ENCODE data around the gene RAB26. TPM values are rescaled to one million over a fixed set of nuclear protein-coding genes. Genes with fewer than 3 reads are reported as not detected.
"Not testable (repeated sequence)": the region's sequence is repeated elsewhere in the genome, so short reads cannot be mapped to it uniquely, and the experiment has no call there.

The RAB26 gene, protein sequence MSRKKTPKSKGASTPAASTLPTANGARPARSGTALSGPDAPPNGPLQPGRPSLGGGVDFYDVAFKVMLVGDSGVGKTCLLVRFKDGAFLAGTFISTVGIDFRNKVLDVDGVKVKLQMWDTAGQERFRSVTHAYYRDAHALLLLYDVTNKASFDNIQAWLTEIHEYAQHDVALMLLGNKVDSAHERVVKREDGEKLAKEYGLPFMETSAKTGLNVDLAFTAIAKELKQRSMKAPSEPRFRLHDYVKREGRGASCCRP
- total RNA-seq = not detected

DNA sequence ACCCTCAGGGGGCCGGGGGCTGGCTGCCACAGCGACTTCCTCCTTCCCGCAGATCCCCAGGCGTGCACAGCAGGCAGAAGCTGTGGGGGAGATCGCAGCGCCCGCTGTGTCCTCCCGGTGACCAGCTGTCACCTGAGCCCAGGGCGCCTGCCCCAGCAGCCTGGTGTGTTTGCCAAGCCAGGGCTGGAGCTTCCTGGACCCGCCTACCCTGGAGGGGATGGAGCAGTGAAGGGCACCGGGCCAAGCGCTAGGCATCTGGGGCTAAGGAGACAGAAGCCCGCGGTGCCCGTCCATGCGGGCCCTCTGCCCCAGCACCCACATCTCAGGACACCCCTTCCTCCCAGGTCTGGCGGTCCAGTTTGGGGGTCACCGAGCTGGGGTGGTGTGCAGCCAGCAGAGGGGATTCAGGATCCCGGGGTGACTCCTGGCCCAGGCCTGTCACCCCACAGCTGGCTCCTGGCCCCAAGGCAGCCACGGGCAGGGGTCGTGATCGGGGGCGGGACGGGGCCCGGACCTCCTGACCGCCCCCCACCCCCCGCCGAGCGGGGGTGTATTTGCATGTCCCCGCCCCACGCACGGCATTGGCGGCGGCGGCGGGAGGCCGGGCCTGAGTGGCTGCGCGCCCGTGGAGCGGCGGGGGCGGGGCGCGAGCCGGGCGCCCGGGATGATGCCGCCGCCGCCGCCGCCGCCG lies at the start of gene RAB26:
Gene RAB26, plus strand, starts transcription at position 645 of the 691 bp plus-strand sequence. CDS start 159 bp downstream, outside the sequence.
- DNase-seq (ENCODE audit: extremely low spot score) = no peak
- Histone ChIP-seq H3K27ac (replicated peaks in 1 of 4) (peak within 1 kb of the TSS; percentile 70 to 82 (median 78)), H3K4me1 (peaks cover 47 to 56% (median 55%) of the 10 kb centered on the region in 4 donors), H3K27me3 (no peaks in the 10 kb centered on the region), H3K36me3 (peaks cover 0 to 12% (median 7%) of the 10 kb centered on the region in 4 donors), H3K4me3 (peak within 1 kb of the TSS; percentile 53 to 63 (median 55)), H3K9me3 (no peaks in the 10 kb centered on the region)
- TF ChIP-seq POLR2A (IDR thresholded peaks at IDR 0.05; ENCODE audit: low read depth) (no peak), POLR2AphosphoS5 (IDR thresholded peaks at IDR 0.05) (peak; percentile 26 to 50)
- intact Hi-C loops (cut with DNase I) = no loop called here
- no CpG with 5 or more reads among the region's 55 CpGs for WGBS

DNA sequence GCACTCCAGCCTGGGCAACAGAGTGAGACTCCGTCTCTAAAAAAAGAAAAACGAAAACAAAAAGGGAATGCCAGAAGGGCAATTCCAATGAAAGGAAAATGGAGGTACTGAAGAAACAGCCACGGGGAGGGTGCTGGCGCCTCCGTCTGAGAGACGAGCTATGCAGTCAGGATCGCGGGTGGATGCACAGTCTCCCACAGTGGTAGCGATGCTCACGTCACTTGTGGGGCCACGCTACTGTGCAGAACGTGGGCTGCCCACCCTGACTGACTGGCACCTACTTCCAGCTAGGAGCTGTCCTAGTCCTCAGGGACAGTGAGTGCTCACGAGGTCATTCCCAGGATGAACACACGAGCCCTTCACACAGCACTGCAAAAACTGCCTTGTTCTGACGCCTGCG lies 46.8 kb upstream of the RAB26 start:
- H3K9me3 ChIP-seq; H3K4me3 ChIP-seq; H3K27ac ChIP-seq (replicated peaks in 1 of 4); H3K4me1 ChIP-seq; H3K27me3 ChIP-seq; DNase-seq (ENCODE audit: extremely low spot score): not testable (repeated sequence)
- peaks cover 66 to 92% (median 79%) of the 10 kb centered on the region in 4 donors for H3K36me3 ChIP-seq
- 80% methylated on average over 12 of the region's 16 CpGs for WGBS
- intact Hi-C loops (cut with DNase I) = loop anchor here (2.0 kb wide), 1 partner anchor 23 kb away; no protein-coding TSS in a partner anchor

DNA sequence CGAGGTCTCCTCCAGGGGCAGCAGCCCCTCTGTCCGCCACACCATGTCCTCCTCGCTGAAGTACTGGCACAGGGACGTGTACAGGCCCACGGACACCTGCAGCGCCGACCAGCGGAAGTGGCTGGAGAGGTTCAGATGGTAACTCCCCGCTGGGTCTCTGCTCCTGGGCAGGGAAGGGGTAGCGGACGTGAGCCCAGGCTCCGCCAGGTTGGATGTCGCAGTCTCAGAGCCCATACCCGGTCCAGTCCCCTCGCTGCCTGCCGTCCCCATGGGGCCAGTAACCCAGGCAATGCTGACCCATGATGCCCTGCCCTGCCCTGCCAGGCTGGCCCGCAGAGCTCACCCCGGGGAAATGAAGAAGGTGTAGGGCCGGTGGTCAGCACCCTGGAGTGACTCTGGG lies 46.0 kb upstream of the RAB26 start:
- Histone ChIP-seq H3K4me1 (peaks cover 0 to 4% (median 0%) of the 10 kb centered on the region in 4 donors), H3K36me3 (peaks cover 67 to 92% (median 78%) of the 10 kb centered on the region in 4 donors), H3K4me3 (no peak overlapping the region), H3K27me3 (no peaks in the 10 kb centered on the region), H3K9me3 (no peaks in the 10 kb centered on the region), H3K27ac (replicated peaks in 1 of 4) (no peak overlapping the region)
- TF ChIP-seq POLR2A (IDR thresholded peaks at IDR 0.05; ENCODE audit: low read depth) = no peak
- no peak for TF ChIP-seq POLR2AphosphoS5 (IDR thresholded peaks at IDR 0.05)
- TF ChIP-seq, protein P1, sequence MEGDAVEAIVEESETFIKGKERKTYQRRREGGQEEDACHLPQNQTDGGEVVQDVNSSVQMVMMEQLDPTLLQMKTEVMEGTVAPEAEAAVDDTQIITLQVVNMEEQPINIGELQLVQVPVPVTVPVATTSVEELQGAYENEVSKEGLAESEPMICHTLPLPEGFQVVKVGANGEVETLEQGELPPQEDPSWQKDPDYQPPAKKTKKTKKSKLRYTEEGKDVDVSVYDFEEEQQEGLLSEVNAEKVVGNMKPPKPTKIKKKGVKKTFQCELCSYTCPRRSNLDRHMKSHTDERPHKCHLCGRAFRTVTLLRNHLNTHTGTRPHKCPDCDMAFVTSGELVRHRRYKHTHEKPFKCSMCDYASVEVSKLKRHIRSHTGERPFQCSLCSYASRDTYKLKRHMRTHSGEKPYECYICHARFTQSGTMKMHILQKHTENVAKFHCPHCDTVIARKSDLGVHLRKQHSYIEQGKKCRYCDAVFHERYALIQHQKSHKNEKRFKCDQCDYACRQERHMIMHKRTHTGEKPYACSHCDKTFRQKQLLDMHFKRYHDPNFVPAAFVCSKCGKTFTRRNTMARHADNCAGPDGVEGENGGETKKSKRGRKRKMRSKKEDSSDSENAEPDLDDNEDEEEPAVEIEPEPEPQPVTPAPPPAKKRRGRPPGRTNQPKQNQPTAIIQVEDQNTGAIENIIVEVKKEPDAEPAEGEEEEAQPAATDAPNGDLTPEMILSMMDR (IDR thresholded peaks at IDR 0.05) = no peak
- TF ChIP-seq EP300 (IDR thresholded peaks at IDR 0.05) = no peak
- DNase-seq (ENCODE audit: extremely low spot score) = no peak
- intact Hi-C loops (cut with DNase I) = no loop called here
- 89% methylated on average over 14 of the region's 19 CpGs for WGBS

DNA sequence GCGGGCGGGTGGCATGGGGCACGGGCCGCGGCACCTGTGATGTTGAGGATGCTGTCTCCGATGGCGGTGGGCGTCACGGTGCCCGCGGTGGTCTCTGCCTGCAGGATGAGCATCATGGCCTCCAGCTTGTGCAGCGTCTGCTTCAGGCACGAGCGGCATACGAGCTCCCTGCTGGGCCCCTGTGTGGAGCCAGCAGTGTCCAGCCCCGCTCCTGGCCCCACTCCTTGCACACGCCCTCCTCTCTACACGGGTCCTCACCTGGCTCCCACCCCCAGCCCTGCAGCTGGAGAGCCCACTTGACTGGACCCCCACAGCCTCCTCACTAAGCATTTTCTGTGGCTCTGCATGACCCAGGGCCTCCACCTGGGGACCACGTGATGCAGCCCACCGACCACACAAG lies 44.0 kb upstream of the RAB26 start:
- no CpG with 5 or more reads among the region's 20 CpGs for WGBS
- H3K9me3 ChIP-seq; H3K4me3 ChIP-seq; H3K27ac ChIP-seq (replicated peaks in 1 of 4); H3K4me1 ChIP-seq; H3K27me3 ChIP-seq; DNase-seq (ENCODE audit: extremely low spot score); intact Hi-C loops (cut with DNase I): not testable (repeated sequence)
- H3K36me3 ChIP-seq = peaks cover 71 to 94% (median 84%) of the 10 kb centered on the region in 4 donors

DNA sequence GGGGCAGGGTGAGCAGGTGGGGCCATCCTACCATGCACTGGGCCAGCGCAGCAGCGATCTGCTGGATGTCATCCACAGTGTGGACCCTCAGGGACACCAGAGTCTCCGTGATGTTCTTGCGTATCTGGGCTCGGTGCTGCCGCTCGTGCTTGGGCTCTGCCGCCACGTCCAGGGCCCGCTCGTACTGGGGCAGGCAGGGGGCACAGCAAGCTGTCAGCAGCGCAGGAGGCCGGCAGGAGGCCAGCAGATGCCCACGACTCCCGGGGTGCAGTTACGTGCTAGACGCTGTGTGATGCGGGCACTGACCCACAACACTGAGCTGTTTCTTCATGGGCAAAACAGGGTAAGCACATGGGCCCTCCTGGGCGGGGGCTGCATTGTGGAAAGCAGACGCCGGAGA lies 43.1 kb upstream of the RAB26 start:
- H3K9me3 ChIP-seq; H3K4me1 ChIP-seq; intact Hi-C loops (cut with DNase I); DNase-seq (ENCODE audit: extremely low spot score); H3K27me3 ChIP-seq; H3K4me3 ChIP-seq: not testable (repeated sequence)
- H3K27ac ChIP-seq (replicated peaks in 1 of 4) = peak overlapping the region in 3 of 4 donors; percentile 19 to 49 (median 30)
- 95% methylated on average over 10 of the region's 21 CpGs for WGBS
- peaks cover 65 to 94% (median 83%) of the 10 kb centered on the region in 4 donors for H3K36me3 ChIP-seq

DNA sequence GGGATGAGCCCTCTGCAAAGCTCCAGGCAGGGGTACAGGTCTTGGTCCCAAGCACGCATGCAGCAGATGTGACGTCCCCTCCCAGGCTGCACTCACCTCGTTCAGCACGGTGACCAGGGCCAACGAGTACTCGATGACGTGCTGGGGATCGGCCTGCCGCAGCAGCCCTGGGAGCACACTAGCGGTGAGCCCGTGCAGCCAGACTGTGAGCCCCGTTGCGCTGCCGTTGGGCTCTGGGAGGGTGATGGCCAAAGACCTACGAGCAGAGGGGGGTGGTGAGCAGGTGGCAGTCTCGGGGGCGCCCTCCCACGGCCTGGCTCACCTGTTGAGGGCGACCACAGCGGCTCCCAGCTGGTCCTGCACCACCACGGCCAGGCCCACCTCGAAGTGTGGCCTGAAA lies 42.7 kb upstream of the RAB26 start:
- 77% methylated on average over 12 of the region's 22 CpGs for WGBS
- intact Hi-C loops (cut with DNase I); H3K4me1 ChIP-seq; H3K27me3 ChIP-seq; H3K9me3 ChIP-seq; H3K27ac ChIP-seq (replicated peaks in 1 of 4); DNase-seq (ENCODE audit: extremely low spot score); H3K4me3 ChIP-seq: not testable (repeated sequence)
- peaks cover 66 to 94% (median 83%) of the 10 kb centered on the region in 4 donors for H3K36me3 ChIP-seq

DNA sequence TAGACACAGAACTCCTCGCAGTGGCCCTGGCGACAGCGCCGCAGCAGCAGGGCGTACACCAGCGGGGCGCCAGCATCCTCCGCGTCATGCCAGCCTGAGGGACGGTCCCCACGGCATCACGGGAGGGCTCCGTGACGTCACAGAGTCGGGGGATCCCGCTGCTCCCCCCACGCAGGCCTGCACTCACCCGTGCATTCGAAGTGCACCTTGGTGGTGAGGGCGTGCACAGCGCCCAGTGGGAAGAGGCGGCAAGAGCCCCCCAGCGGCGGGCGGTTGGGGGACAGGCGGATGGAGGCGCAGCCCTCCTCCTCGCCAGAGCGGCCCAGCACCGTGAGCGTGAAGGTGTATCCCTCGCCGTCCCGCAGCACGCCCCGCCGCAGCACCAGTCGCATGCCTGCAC lies 42.2 kb upstream of the RAB26 start:
- H3K27me3 ChIP-seq; H3K27ac ChIP-seq (replicated peaks in 1 of 4); intact Hi-C loops (cut with DNase I); H3K4me3 ChIP-seq; H3K4me1 ChIP-seq; H3K9me3 ChIP-seq; DNase-seq (ENCODE audit: extremely low spot score): not testable (repeated sequence)
- 82% methylated on average over 11 of the region's 38 CpGs for WGBS
- H3K36me3 ChIP-seq = peaks cover 66 to 94% (median 83%) of the 10 kb centered on the region in 4 donors

DNA sequence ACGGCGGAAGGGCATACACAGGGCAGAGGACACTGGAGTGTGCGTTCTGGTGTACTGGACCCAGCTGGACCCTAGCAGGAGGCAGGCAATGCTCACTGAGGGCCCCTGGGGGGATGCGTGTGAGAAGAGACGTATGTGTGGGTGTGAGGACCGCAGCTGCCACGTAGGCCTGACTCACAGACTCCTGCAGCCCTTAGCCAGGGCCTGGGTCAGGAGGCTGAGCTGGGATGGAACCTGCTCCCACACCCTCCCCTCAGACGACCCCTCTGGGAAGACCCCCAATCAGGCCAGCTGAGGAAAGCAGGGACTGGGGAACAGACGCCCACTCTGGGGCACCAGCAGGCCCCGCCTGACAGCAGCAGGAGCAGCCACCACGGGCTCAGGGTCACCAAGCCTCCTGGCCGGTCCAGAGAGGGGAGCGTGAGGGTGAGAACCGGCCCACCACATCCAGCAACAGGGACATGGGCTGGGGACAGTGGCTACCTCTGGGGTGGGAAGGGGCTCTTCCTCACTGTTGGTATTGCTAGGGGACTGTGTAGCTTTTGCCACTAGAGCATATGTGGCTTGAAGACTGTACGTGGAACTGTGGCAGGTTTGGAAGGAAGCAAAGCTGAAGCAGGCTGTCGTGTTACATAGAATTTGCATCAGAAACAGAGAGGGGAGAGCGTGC lies 41.2 kb upstream of the RAB26 start:
- H3K36me3 ChIP-seq = peaks cover 70 to 94% (median 87%) of the 10 kb centered on the region in 4 donors
- DNase-seq (ENCODE audit: extremely low spot score) = not testable (repeated sequence)

DNA sequence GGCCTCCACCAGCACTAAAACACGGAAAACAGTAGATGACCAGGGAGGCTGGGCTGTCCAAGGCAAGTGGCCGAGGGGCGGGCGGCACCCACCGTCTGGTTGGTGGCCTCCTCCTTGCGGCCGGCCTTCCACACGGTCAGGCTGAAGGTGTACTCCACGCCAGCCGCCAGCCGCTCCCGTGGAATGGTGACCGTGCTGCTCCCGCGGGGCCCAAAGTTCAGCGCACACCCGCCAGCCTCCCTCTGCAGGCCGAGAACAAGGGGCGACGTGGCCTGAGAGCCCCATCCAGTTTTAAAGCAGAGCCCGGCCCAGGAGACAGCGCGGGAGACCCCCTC lies 40.7 kb upstream of the RAB26 start:
- DNase-seq (ENCODE audit: extremely low spot score); intact Hi-C loops (cut with DNase I): not testable (repeated sequence)

More for the DNA sequence above, 41.2 kb upstream of the RAB26 start:
- H3K4me3 ChIP-seq; H3K4me1 ChIP-seq; intact Hi-C loops (cut with DNase I); H3K9me3 ChIP-seq; H3K27me3 ChIP-seq: not testable (repeated sequence)
- 93% methylated on average over 5 of the region's 17 CpGs for WGBS
- peak overlapping the region in 2 of 4 donors; percentile 23 to 28 for H3K27ac ChIP-seq (replicated peaks in 1 of 4)

DNA sequence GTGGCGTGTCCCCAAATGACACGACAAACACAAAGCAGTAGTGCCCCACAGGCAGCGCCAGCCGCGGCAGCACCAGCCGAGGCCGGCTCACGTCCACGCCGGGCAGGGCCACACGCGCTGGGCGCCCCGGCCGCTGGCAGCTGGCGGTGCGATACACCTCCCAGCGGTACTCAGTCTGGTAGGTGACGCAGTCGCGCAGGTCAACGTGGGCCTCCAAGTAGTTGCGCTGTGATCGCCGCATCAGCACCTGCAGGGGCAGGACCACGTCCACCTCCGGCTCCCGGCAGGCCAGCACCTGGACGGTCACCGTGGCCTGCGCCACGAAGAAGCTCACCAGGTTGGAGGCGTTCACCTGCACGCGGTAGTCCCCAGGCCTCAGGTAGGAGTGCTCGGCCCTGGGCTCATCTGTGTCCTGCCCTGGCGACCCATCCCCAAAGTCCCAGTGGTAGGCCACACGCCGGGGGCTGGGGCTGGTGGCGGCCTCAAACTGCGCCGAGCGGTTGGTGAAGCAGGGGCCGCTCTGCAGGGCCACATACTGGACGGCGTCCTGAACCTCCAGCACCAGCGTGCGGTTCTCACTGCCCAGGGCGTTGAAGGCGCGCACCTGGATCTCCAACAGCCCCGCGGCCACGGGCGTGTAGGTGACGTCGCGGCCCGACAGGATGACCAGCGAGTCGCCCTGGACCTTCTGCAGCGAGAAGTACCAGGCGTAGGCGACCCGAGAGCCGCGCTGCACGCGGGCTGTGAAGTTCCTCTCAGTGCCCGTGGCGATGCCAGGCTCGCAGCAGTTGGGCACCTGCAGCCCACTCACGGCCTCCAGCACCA lies 39.8 kb upstream of the RAB26 start:
- H3K4me3 ChIP-seq; H3K27ac ChIP-seq (replicated peaks in 1 of 4); H3K27me3 ChIP-seq; H3K4me1 ChIP-seq; H3K9me3 ChIP-seq; intact Hi-C loops (cut with DNase I); DNase-seq (ENCODE audit: extremely low spot score): not testable (repeated sequence)
- 97% methylated on average over 25 of the region's 73 CpGs for WGBS
- H3K36me3 ChIP-seq = peaks cover 67 to 94% (median 86%) of the 10 kb centered on the region in 4 donors

More for the DNA sequence above, 40.7 kb upstream of the RAB26 start:
- H3K4me3 ChIP-seq; H3K27me3 ChIP-seq; H3K9me3 ChIP-seq; H3K27ac ChIP-seq (replicated peaks in 1 of 4); H3K4me1 ChIP-seq: not testable (repeated sequence)
- H3K36me3 ChIP-seq = peaks cover 70 to 94% (median 87%) of the 10 kb centered on the region in 4 donors
- 82% methylated on average over 8 of the region's 23 CpGs for WGBS
